ENCODE results near the gene DNAJC27. TPM values are rescaled to one million over a fixed set of nuclear protein-coding genes. Genes with fewer than 3 reads are reported as not detected.

DNAJC27 gene
- total and polyA plus RNA-seq, 2 of the 13 experiments (the other 11 are each of a cell fraction or from before 2014, with no cell fraction given): 3.1 to 3.7 TPM

- in situ Hi-C loops (cut with HindIII; ENCODE audit: extremely low pct_ligation_motif_present, low pct_unique_long_range_greater_than_20kb): no loop called here
- Histone ChIP-seq H3K4me2 (ENCODE audit: low read depth, low read length) (no peak overlapping the region), H3K27me3 (ENCODE audit: control insufficient read depth in 1 of 2, insufficient read depth in 2 of 2, low read length in 2 of 2) (no peaks in the 10 kb centered on the region), H4K20me1 (ENCODE audit: insufficient read depth, low read length) (no peaks in the 10 kb centered on the region), H3K4me1 (ENCODE audit: insufficient read depth, low read length) (no peaks in the 10 kb centered on the region), H2AFZ (ENCODE audit: low read length) (no peak overlapping the region), H3K9me3 (ENCODE audit: low read length) (peaks cover 9% of the 10 kb centered on the region; the same call in 1 of the 2 replicates), H3K79me2 (ENCODE audit: insufficient read depth, low read length) (no peaks in the 10 kb centered on the region), H3K36me3 (replicated peaks in 1 of 2; ENCODE audit: control insufficient read depth in 1 of 2, insufficient read depth in 2 of 2, low read length in 2 of 2) (peaks cover 11 to 72% of the 10 kb centered on the region in 2 experiments), H3K4me3 (replicated peaks in 1 of 3; ENCODE audit: insufficient read depth in 1 of 3, low read depth in 2 of 3, low read length in 3 of 3) (no peak overlapping the region), H3K27ac (ENCODE audit: extremely low read length, insufficient read depth, low read length) (no peak overlapping the region), H3K9ac (ENCODE audit: insufficient read depth, low read depth, low read length) (no peak overlapping the region)
- DNase-seq (ENCODE audit: low spot score): no peak
- TF ChIP-seq ZNF577 (CRISPR knock-in tag; IDR thresholded peaks at IDR 0.05; ENCODE audit: borderline replicate concordance, low read depth): no peak
- TF ChIP-seq ZSCAN20 (CRISPR knock-in tag; IDR thresholded peaks at IDR 0.05; ENCODE audit: borderline replicate concordance): no peak
- no peak for TF ChIP-seq TBL1XR1 (IDR thresholded peaks at IDR 0.05; ENCODE audit: borderline replicate concordance, low read length, partially characterized antibody)
- TF ChIP-seq FUBP1 (CRISPR knock-in tag; IDR thresholded peaks at IDR 0.05; ENCODE audit: borderline replicate concordance): no peak
- no peak for TF ChIP-seq SNAI1 (CRISPR knock-in tag; IDR thresholded peaks at IDR 0.05; ENCODE audit: borderline replicate concordance)
- TF ChIP-seq PAXIP1 (CRISPR knock-in tag; conservative IDR thresholded peaks at IDR 0.05): no peak
- no peak for TF ChIP-seq ZNF782 (CRISPR knock-in tag; IDR thresholded peaks at IDR 0.05; ENCODE audit: borderline replicate concordance)
- TF ChIP-seq HNF1A (IDR thresholded peaks at IDR 0.05; ENCODE audit: low read depth): no peak
- no peak for TF ChIP-seq HNF1A (CRISPR knock-in tag; IDR thresholded peaks at IDR 0.05; ENCODE audit: borderline replicate concordance)
- TF ChIP-seq ZNF441 (CRISPR knock-in tag; IDR thresholded peaks at IDR 0.05; ENCODE audit: borderline replicate concordance): no peak
- intact Hi-C loops (cut with micrococcal nuclease; ENCODE audit: unreplicated experiment): no loop called here
- no peak for ATAC-seq
- FAIRE-seq: no peak
- BruUV-seq (replicated peaks): no TSS peak
- CTCF ChIA-PET (ENCODE audit: low intra/inter-chr PET ratio, low total read pairs): no interaction called here
- POLR2A ChIA-PET: no interaction called here
These were observed 15.8 kb downstream of the DNAJC27 start for GRCh38 chr2:24955921-24956320.
